Body of pancreas (tissue), 4 donors: ENCODE results near the gene ADAMTSL2. TPM values are rescaled to one million over a fixed set of nuclear protein-coding genes. Genes with fewer than 3 reads are reported as not detected.
A peak's percentile ranks its signal among the peaks of the same experiment; 100 is the strongest.

Source experiments
- ATAC-seq: fragments of 150-250 bp; one replicate; pipeline ENCODE4 v1.9.1; 2016
- DNase-seq, 4 donors: peaks; one replicate each; pipeline ENCODE4 v3.0.0-alpha.2; 2019
- H3K27ac ChIP-seq, 4 donors: fragments of 200-600 bp; sonication (generic); 1 replicate in 3 of 4; 2 replicates in 1 of 4; pipeline versions ENCODE4 v1.5.1 to v1.6.1; 2016 to 2019; ENCODE audit warnings: mild to moderate bottlenecking in 1 of 4, mixed read lengths in 1 of 4, moderate library complexity in 1 of 4
- H3K27me3 ChIP-seq, 2 donors: fragments of 200-600 bp; sonication (generic); one replicate each; pipeline ENCODE4 v1.6.0; 2016; ENCODE audit warnings: mild to moderate bottlenecking in 1 of 2
- H3K36me3 ChIP-seq, 2 donors: fragments of 200-600 bp; sonication (generic); replicated peaks in 1 of 2; 2 replicates each; pipeline ENCODE4 v1.5.1; 2016; ENCODE audit warnings: low read depth in 2 of 2; ENCODE audit not compliant: insufficient read depth in 1 of 2
- H3K4me1 ChIP-seq: fragments of 200-600 bp; sonication (generic); one replicate; pipeline ENCODE4 v1.6.0; 2016
- H3K4me3 ChIP-seq, 2 donors: fragments of 200-600 bp; sonication (generic); 1 replicate in 1 of 2; 2 replicates in 1 of 2; pipeline ENCODE4 v1.5.1; 2016 to 2019
- H3K9me3 ChIP-seq, 3 donors: fragments of 200-600 bp; sonication (generic); 1 replicate in 2 of 3; 2 replicates in 1 of 3; pipeline ENCODE4 v1.5.1; 2016
- CTCF ChIP-seq, 7 experiments: fragments of 450-650 bp in 4 of 7; fragments of 200-600 bp in 3 of 7; sonication (generic) in 3 of 7; IDR thresholded peaks; one replicate each; pipeline ENCODE4 v1.5.1; 2016 to 2019; ENCODE audit warnings: antibody characterized with exemption in 7 of 7
- POLR2A ChIP-seq, 3 donors: fragments of 450-650 bp; IDR thresholded peaks; one replicate each; pipeline ENCODE4 v1.6.1; 2016; ENCODE audit warnings: antibody characterized with exemption in 3 of 3, mild to moderate bottlenecking in 2 of 3
- WGBS, 2 donors: methylation state at CpG; one replicate each; pipeline ENCODE4 v1.1.5; 2017; 5-methylcytosine and 5-hydroxymethylcytosine counted together
- intact Hi-C: fragments of 100-400 bp; cut with DNase I; formaldehyde crosslinking; loops from one replicate; pipeline ENCODE4 v1.15.1; 2023
- total RNA-seq, 2 donors: library from RNA; depleted of rRNA; stranded (reverse); fragments of >200 nt; gene quantifications; one replicate each; pipeline ENCODE4 v1.1.0, GENCODE V29; 2016

Gene ADAMTSL2
- total RNA-seq, 2 donors from 2014 or later, result 4.2 to 21.8 TPM

GRCh38 chr9:133576031-133576874 is 41.7 kb downstream of the ADAMTSL2 start:
- WGBS, 2 donors, result 47 to 49% methylated on average over 20 to 23 of the region's 23 CpGs
- DNase-seq, result no peak
- ATAC-seq, result no peak
- no peaks in the 10 kb centered on the region for H3K4me1 ChIP-seq
- no peaks in the 10 kb centered on the region for H3K27me3 ChIP-seq
- H3K4me3 ChIP-seq, result no peak overlapping the region
- H3K36me3 ChIP-seq, result no peaks in the 10 kb centered on the region
- TF ChIP-seq CTCF (IDR thresholded peaks at IDR 0.05) (no peak), POLR2A (IDR thresholded peaks at IDR 0.05) (no peak)
- peak overlapping the region in 1 of 4 donors; percentile 7 for H3K27ac ChIP-seq
- intact Hi-C loops, result no loop called here
- H3K9me3 ChIP-seq, result no peaks in the 10 kb centered on the region

- H3K27ac ChIP-seq, result peak overlapping the region in 1 of 4 donors; percentile 7
- ATAC-seq (no peak), DNase-seq (no peak)
- H3K4me1 ChIP-seq, result no peaks in the 10 kb centered on the region
- no peaks in the 10 kb centered on the region for H3K36me3 ChIP-seq
- H3K4me3 ChIP-seq, result no peak overlapping the region
- intact Hi-C loops, result no loop called here
- H3K27me3 ChIP-seq, result no peaks in the 10 kb centered on the region
- no peak for TF ChIP-seq POLR2A (IDR thresholded peaks at IDR 0.05)
- TF ChIP-seq CTCF (IDR thresholded peaks at IDR 0.05), result no peak
- H3K9me3 ChIP-seq, result no peaks in the 10 kb centered on the region
- 41 to 54% methylated on average over 29 to 32 of the region's 34 CpGs for WGBS, 2 donors
Observed at GRCh38 chr9:133576875-133577736, 42.6 kb downstream of the ADAMTSL2 start.

- 70 to 71% methylated on average over 2 to 3 of the region's 3 CpGs for WGBS, 2 donors
- ATAC-seq, result no peak
- Histone ChIP-seq H3K27me3 (no peaks in the 10 kb centered on the region), H3K4me3 (no peak overlapping the region), H3K9me3 (no peaks in the 10 kb centered on the region), H3K4me1 (no peaks in the 10 kb centered on the region), H3K36me3 (no peaks in the 10 kb centered on the region), H3K27ac (no peak overlapping the region)
- TF ChIP-seq CTCF (IDR thresholded peaks at IDR 0.05) (no peak), POLR2A (IDR thresholded peaks at IDR 0.05) (no peak)
- intact Hi-C loops, result no loop called here
- DNase-seq, result no peak
Observed at GRCh38 chr9:133577737-133578112, 43.2 kb downstream of the ADAMTSL2 start.

- DNase-seq, result no peak
- TF ChIP-seq CTCF (IDR thresholded peaks at IDR 0.05) (no peak), POLR2A (IDR thresholded peaks at IDR 0.05) (no peak)
- ATAC-seq, result no peak
- intact Hi-C loops, result no loop called here
- Histone ChIP-seq H3K27ac (no peak overlapping the region), H3K27me3 (no peaks in the 10 kb centered on the region), H3K4me1 (no peaks in the 10 kb centered on the region), H3K9me3 (no peaks in the 10 kb centered on the region), H3K36me3 (no peaks in the 10 kb centered on the region), H3K4me3 (no peak overlapping the region)
- WGBS, 2 donors, result 47 to 100% methylated on average over 1 to 39 of the region's 41 CpGs
Observed at GRCh38 chr9:133578524-133579441, 44.3 kb downstream of the ADAMTSL2 start.
